Measurements from ENCODE around the gene STIP1.

STIP1 gene

DNA sequence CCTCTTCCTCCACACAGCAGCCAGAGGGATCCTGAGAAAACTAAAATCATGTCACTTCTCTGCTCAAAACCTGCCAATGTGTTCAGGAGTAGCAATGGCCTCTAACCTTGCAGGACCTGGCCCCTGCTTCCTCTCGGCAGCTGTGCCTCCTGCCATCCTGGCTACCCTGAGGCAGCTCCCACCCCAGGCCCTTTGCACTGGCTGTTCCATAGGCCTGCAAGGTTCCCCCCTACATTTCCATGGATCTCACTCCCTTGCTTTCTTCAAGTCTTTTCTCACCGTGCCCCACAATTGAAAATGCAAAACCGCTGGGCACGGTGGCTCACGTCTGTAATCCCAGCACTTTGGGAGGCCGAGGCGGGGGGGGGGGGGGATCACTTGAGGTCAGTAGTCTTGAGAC, 2.1 kb upstream of the STIP1 start:
- TF ChIP-seq, protein P1, sequence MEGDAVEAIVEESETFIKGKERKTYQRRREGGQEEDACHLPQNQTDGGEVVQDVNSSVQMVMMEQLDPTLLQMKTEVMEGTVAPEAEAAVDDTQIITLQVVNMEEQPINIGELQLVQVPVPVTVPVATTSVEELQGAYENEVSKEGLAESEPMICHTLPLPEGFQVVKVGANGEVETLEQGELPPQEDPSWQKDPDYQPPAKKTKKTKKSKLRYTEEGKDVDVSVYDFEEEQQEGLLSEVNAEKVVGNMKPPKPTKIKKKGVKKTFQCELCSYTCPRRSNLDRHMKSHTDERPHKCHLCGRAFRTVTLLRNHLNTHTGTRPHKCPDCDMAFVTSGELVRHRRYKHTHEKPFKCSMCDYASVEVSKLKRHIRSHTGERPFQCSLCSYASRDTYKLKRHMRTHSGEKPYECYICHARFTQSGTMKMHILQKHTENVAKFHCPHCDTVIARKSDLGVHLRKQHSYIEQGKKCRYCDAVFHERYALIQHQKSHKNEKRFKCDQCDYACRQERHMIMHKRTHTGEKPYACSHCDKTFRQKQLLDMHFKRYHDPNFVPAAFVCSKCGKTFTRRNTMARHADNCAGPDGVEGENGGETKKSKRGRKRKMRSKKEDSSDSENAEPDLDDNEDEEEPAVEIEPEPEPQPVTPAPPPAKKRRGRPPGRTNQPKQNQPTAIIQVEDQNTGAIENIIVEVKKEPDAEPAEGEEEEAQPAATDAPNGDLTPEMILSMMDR (IDR thresholded peaks at IDR 0.05) = no peak
- H3K27ac ChIP-seq = no peak overlapping the region
- no peak overlapping the region for H3K4me3 ChIP-seq (ENCODE audit: low read depth in 1 of 2, low read length in 1 of 2)
- peaks cover 9 to 12% of the 10 kb centered on the region in 2 experiments for H3K4me1 ChIP-seq (ENCODE audit: control insufficient read depth in 1 of 2, insufficient read depth in 1 of 2, low read depth in 1 of 2, low read length in 1 of 2)
- no peaks in the 10 kb centered on the region for H3K36me3 ChIP-seq
- H3K27me3 ChIP-seq = no peaks in the 10 kb centered on the region
- H3K9me3 ChIP-seq = no peaks in the 10 kb centered on the region

DNA sequence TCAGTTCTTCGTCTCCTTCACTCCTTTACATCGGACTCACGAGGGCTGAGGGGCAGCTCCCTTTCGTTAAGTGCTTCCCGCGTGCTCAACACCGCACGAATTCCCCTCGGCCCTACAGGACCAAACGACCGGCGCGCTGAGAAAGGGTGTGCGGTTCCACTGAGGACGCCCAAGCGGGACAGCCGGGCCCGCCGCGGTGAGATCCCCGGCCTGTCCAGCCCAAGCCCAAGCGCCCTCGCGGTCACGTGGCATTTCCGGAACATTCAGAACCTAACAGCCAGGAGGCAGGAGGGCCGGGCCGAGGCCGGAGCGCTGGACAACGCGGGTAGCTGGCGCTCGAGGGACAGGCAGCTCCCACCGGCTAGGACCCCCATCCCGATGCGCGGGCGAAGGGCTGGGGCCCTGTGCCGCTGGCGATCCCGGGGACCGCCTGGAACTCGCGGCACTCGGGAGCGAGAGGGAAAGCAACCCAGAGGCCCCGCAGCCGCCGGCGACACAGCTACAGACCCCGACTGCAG, 737 bp upstream of the STIP1 start:
- Histone ChIP-seq H3K27me3 (no peaks in the 10 kb centered on the region), H3K9me3 (no peaks in the 10 kb centered on the region), H3K36me3 (no peaks in the 10 kb centered on the region), H3K27ac (no peak overlapping the region), H3K4me3 (ENCODE audit: low read depth in 1 of 2, low read length in 1 of 2) (peak overlapping the region in 1 of 2 experiments; percentile 100), H3K4me1 (ENCODE audit: control insufficient read depth in 1 of 2, insufficient read depth in 1 of 2, low read depth in 1 of 2, low read length in 1 of 2) (peaks cover 9 to 12% of the 10 kb centered on the region in 2 experiments)
- TF ChIP-seq, protein P1 (IDR thresholded peaks at IDR 0.05) = no peak

DNA sequence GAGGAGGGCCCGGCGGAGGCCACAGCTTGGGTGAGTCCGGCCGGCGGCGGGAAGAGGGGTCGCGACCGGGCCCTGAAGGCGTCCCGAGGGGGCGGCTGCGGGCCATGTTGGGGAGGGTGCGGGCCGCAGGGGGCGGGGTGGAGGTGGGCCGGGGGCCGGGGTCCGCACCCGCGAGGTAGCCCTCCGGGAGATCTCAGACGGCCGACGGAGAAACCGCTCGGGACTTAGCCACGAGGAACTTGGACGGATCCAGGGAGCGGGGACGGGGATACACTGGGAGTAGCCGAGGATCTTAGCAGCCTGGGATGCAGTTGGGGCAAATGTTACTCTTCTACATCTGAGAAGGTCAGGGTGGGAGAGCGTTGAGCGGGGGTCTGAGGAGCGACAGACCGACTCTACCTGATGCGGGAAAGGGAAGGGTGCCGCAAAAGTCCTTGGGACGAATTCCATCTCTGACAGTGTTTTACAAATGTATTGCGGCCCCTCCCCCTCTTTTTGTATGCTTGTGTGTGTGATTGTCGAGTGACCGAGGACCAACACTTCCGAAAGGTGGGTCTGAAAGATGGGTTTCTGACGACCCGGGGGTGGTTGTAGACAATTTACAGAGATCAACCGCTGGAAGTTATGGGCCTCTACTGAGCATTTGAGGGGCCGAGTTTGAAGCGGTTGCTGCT, 658 bp downstream of the STIP1 start:
- no peak overlapping the region for H3K4me3 ChIP-seq (ENCODE audit: low read depth in 1 of 2, low read length in 1 of 2)
- H3K27me3 ChIP-seq = no peaks in the 10 kb centered on the region
- TF ChIP-seq, protein P1 (IDR thresholded peaks at IDR 0.05) = no peak
- peaks cover 9 to 12% of the 10 kb centered on the region in 2 experiments for H3K4me1 ChIP-seq (ENCODE audit: control insufficient read depth in 1 of 2, insufficient read depth in 1 of 2, low read depth in 1 of 2, low read length in 1 of 2)
- H3K9me3 ChIP-seq = no peaks in the 10 kb centered on the region
- H3K36me3 ChIP-seq = no peaks in the 10 kb centered on the region
- H3K27ac ChIP-seq = no peak overlapping the region

DNA sequence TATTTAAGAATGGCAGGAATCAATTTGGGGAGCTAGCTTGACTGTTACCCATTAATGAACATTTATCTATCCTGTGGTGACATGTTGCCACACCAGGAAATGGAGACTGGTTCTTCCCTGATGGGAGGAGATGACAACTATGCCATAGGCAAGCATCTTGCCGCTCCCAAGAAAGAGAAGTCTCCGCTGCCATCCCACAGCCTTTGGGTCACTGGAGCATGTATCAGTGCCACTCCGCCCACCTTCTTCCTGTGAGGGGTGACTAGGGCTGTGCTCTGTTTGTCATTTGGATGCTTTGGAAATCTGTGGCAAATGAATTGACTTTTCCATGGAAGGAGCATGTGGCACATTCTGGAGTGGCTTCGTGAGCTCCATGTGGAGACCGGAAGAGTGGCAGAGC, 6.5 kb downstream of the STIP1 start:
- Histone ChIP-seq H3K9me3 (no peaks in the 10 kb centered on the region), H3K4me3 (ENCODE audit: low read depth in 1 of 2, low read length in 1 of 2) (no peak overlapping the region), H3K27me3 (no peaks in the 10 kb centered on the region), H3K4me1 (ENCODE audit: control insufficient read depth in 1 of 2, insufficient read depth in 1 of 2, low read depth in 1 of 2, low read length in 1 of 2) (peaks cover 4 to 10% of the 10 kb centered on the region in 2 experiments), H3K36me3 (peaks cover 45% of the 10 kb centered on the region), H3K27ac (peak overlapping the region; percentile 49)
- TF ChIP-seq, protein P1 (IDR thresholded peaks at IDR 0.05) = no peak

DNA sequence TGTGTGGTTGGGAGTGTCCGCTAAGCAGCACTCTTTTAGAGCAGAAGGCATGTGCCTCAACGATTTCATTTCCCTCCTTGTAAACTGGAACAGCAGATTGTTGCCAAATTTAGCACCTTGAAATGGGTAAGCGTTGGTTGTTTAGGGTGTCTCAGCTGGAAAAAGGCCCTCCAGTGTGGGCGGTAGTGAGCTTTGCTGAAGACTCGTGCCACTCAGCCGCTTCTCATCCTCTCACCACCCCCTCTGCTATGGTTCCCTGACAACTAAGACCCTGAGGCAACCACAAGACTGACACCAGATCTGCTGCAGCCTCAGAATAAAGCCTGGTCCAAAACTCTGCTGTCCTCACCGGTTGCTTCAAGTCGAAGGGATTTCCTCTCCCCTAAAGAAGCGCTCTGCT, 10.7 kb downstream of the STIP1 start:
- Histone ChIP-seq H3K4me1 (ENCODE audit: control insufficient read depth in 1 of 2, insufficient read depth in 1 of 2, low read depth in 1 of 2, low read length in 1 of 2) (peaks cover 4 to 10% of the 10 kb centered on the region in 2 experiments), H3K27ac (no peak overlapping the region), H3K27me3 (no peaks in the 10 kb centered on the region), H3K4me3 (ENCODE audit: low read depth in 1 of 2, low read length in 1 of 2) (no peak overlapping the region), H3K9me3 (no peaks in the 10 kb centered on the region), H3K36me3 (peaks cover 65% of the 10 kb centered on the region)
- TF ChIP-seq, protein P1 (IDR thresholded peaks at IDR 0.05) = no peak
